ENCODE results near the gene PRX. TPM values are rescaled to one million over a fixed set of nuclear protein-coding genes. Genes with fewer than 3 reads are reported as not detected.

The PRX gene
- total RNA-seq, 2 donors from 2014 or later = 3.3 to 6.4 TPM

GRCh38 chr19:40442328-40443130 lies 29.4 kb upstream of the PRX start:
- Histone ChIP-seq H3K4me3 (ENCODE audit: low read length) (peak overlapping the region; percentile 100), H3K9ac (ENCODE audit: extremely low read depth, low read length, poor library complexity, severe bottlenecking) (peak overlapping the region; percentile 58), H3K27me3 (ENCODE audit: control insufficient read depth, insufficient read depth, low read length, poor library complexity, severe bottlenecking) (no peaks in the 10 kb centered on the region), H3K4me1 (ENCODE audit: control insufficient read depth, insufficient read depth, low read length) (peaks cover 4% of the 10 kb centered on the region), H3K27ac (ENCODE audit: low read depth, low read length) (peak overlapping the region; percentile 3), H3K9me3 (ENCODE audit: control insufficient read depth, low read length) (no peaks in the 10 kb centered on the region), H3K36me3 (ENCODE audit: control insufficient read depth, insufficient read depth, low read length) (peaks cover 29% of the 10 kb centered on the region)
- Mint-ChIP-seq H3K9me3 (no peaks in the 10 kb centered on the region), H3K4me3 (peak overlapping the region; percentile 99), H3K27ac (peak overlapping the region; percentile 99), H3K36me3 (ENCODE audit: low read depth) (peaks cover 31% of the 10 kb centered on the region), H3K4me1 (peaks cover 28% of the 10 kb centered on the region), H3K27me3 (ENCODE audit: insufficient read depth) (no peaks in the 10 kb centered on the region)
- no peak for DNase-seq
- 27 to 30% methylated on average over 19 to 22 of the region's 22 CpGs for WGBS, 2 experiments (ENCODE audit: insufficient coverage in 1 of 2, insufficient read length in 1 of 2)
- no peak for TF ChIP-seq CTCF (conservative IDR thresholded peaks at IDR 0.05)

- Mint-ChIP-seq H3K36me3 (ENCODE audit: low read depth) (peaks cover 31% of the 10 kb centered on the region), H3K4me3 (peak overlapping the region; percentile 99), H3K4me1 (peaks cover 28% of the 10 kb centered on the region), H3K27ac (peak overlapping the region; percentile 99), H3K27me3 (ENCODE audit: insufficient read depth) (no peaks in the 10 kb centered on the region), H3K9me3 (no peaks in the 10 kb centered on the region)
- Histone ChIP-seq H3K9ac (ENCODE audit: extremely low read depth, low read length, poor library complexity, severe bottlenecking) (peak overlapping the region; percentile 58), H3K4me1 (ENCODE audit: control insufficient read depth, insufficient read depth, low read length) (peaks cover 4% of the 10 kb centered on the region), H3K9me3 (ENCODE audit: control insufficient read depth, low read length) (no peaks in the 10 kb centered on the region), H3K27me3 (ENCODE audit: control insufficient read depth, insufficient read depth, low read length, poor library complexity, severe bottlenecking) (no peaks in the 10 kb centered on the region), H3K36me3 (ENCODE audit: control insufficient read depth, insufficient read depth, low read length) (peaks cover 29% of the 10 kb centered on the region), H3K27ac (ENCODE audit: low read depth, low read length) (no peak overlapping the region), H3K4me3 (ENCODE audit: low read length) (peak overlapping the region; percentile 100)
- TF ChIP-seq CTCF (conservative IDR thresholded peaks at IDR 0.05) = no peak
- 95 to 99% methylated on average over 11 of the region's 11 CpGs for WGBS, 2 experiments (ENCODE audit: insufficient coverage in 1 of 2, insufficient read length in 1 of 2)
- no peak for DNase-seq
These were observed 28.6 kb upstream of the PRX start for GRCh38 chr19:40441719-40442253.

GRCh38 chr19:40438284-40438683 lies 25.1 kb upstream of the PRX start:
- no peak overlapping the region for H3K4me3 Mint-ChIP-seq
- peaks cover 31% of the 10 kb centered on the region for H3K36me3 Mint-ChIP-seq (ENCODE audit: low read depth)
- no peaks in the 10 kb centered on the region for H3K27me3 Mint-ChIP-seq (ENCODE audit: insufficient read depth)
- H3K27ac Mint-ChIP-seq = no peak overlapping the region
- Histone ChIP-seq H3K4me1 (ENCODE audit: control insufficient read depth, insufficient read depth, low read length) (no peaks in the 10 kb centered on the region), H3K9me3 (ENCODE audit: control insufficient read depth, low read length) (no peaks in the 10 kb centered on the region), H3K27me3 (ENCODE audit: control insufficient read depth, insufficient read depth, low read length, poor library complexity, severe bottlenecking) (no peaks in the 10 kb centered on the region), H3K9ac (ENCODE audit: extremely low read depth, low read length, poor library complexity, severe bottlenecking) (no peak overlapping the region), H3K27ac (ENCODE audit: low read depth, low read length) (no peak overlapping the region), H3K4me3 (ENCODE audit: low read length) (no peak overlapping the region), H3K36me3 (ENCODE audit: control insufficient read depth, insufficient read depth, low read length) (peaks cover 29% of the 10 kb centered on the region)
- 93 to 98% methylated on average over 3 of the region's 3 CpGs for WGBS, 2 experiments (ENCODE audit: insufficient coverage in 1 of 2, insufficient read length in 1 of 2)
- TF ChIP-seq CTCF (conservative IDR thresholded peaks at IDR 0.05) = no peak
- H3K4me1 Mint-ChIP-seq = peaks cover 15% of the 10 kb centered on the region
- H3K9me3 Mint-ChIP-seq = no peaks in the 10 kb centered on the region
- no peak for DNase-seq
